OCI-M2 (cell line): ENCODE measurements around the gene PROSER3.

Source experiments
- DNase-seq: peaks from one replicate; lab custom pipeline; 2025; ENCODE audit not compliant: unreplicated experiment; lab: John Stamatoyannopoulos, UW

The PROSER3 gene

DNA sequence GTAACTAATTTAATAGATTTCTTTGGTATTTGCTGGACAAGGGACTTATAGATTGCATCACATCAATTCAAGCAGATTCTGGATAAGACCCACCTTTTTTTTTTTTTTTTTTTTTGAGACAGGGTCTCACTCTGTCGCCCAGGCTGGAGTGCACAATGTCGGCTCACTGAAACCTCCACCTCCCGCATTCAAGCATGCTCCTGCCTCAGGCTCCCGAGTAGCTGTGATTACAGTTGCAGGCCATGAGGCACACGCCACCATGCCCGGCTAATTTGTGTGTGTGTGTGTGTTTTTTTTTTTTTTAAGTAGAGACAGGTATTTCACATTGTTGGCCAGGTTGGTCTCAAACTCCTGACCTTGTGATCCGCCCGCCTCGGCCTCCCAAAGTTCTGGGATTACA, 58.9 kb downstream of the PROSER3 start:
- no peak for DNase-seq

DNA sequence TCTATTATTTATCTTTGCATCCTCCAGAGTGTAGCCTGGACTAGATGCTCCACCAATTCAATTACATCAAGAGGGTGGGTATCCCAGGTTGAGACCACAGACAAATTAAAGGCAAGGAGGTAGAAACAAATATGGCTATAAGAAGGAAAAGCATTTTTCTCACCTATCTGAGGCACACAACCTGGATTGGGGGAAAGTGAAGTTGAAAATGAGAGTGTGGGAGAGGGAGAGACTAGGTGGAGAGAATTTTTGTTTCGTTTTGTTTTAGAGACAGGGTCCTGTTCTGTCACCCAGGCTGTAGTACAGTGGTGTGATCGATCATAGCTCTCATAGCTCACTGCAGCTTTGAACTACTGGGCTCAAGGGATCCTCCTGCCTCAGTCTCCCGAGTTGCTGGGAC, 60.5 kb downstream of the PROSER3 start:
- DNase-seq: no peak
